DND-41 (cell line): Measurements from ENCODE around the gene PI4KA.
"Not testable (repeated sequence)": the region's sequence is repeated elsewhere in the genome, so short reads cannot be mapped to it uniquely, and the experiment has no call there.

Experiments
- ATAC-seq: fragments of 200-7000 bp; cut with Tn5 transposase; 3 replicates; pipeline ENCODE4 v1.9.1; 2021; ENCODE audit warnings: low read depth; ENCODE audit not compliant: insufficient read depth
- DNase-seq: peaks from one replicate; pipeline ENCODE4 v3.0.0-alpha.2; 2020
- H2AFZ ChIP-seq: 2 replicates; pipeline ENCODE4 v1.6.0; 2012; ENCODE audit warnings: low read depth, low read length
- H3K27ac ChIP-seq: 2 replicates; pipeline ENCODE4 v1.5.1; 2012; ENCODE audit warnings: low read length, inconsistent platforms
- H3K27me3 ChIP-seq: fragments of 200-600 bp; sonication (generic); 2 replicates; pipeline ENCODE4 v1.6.0; 2012; ENCODE audit warnings: low read length, mild to moderate bottlenecking, inconsistent platforms; ENCODE audit not compliant: insufficient read depth, poor library complexity
- H3K36me3 ChIP-seq: 2 replicates; pipeline ENCODE4 v1.5.1; 2012; ENCODE audit warnings: low read length, inconsistent platforms; ENCODE audit not compliant: insufficient read depth
- H3K4me1 ChIP-seq: 2 replicates; pipeline ENCODE4 v1.5.1; 2012; ENCODE audit warnings: mild to moderate bottlenecking, low read length; ENCODE audit not compliant: insufficient read depth
- H3K4me2 ChIP-seq: 2 replicates; pipeline ENCODE4 v1.6.0; 2012; ENCODE audit warnings: mild to moderate bottlenecking, moderate library complexity, low read length, inconsistent platforms; ENCODE audit not compliant: insufficient read depth
- H3K4me3 ChIP-seq, 2 experiments: fragments of 200-600 bp in 1 of 2; shearing (Covaris generic) in 1 of 2; 2 replicates each; pipeline ENCODE4 v1.5.1; 2012 to 2016; ENCODE audit warnings: inconsistent platforms in 2 of 2, low read length in 2 of 2, mild to moderate bottlenecking in 2 of 2, low read depth in 1 of 2, moderate library complexity in 1 of 2
- H3K79me2 ChIP-seq: 2 replicates; pipeline ENCODE4 v1.6.0; 2012; ENCODE audit warnings: low read length, inconsistent platforms; ENCODE audit not compliant: insufficient read depth
- H3K9ac ChIP-seq: 2 replicates; pipeline ENCODE4 v1.6.0; 2012; ENCODE audit warnings: low read depth, mild to moderate bottlenecking, inconsistent platforms, low read length, moderate library complexity
- H3K9me3 ChIP-seq: 2 replicates; pipeline ENCODE4 v1.5.1; 2012; ENCODE audit warnings: low read length, moderate library complexity, mild to moderate bottlenecking, inconsistent platforms; ENCODE audit not compliant: insufficient read depth, severe bottlenecking
- H4K20me1 ChIP-seq: 2 replicates; pipeline ENCODE4 v1.6.0; 2012; ENCODE audit warnings: low read length; ENCODE audit not compliant: insufficient read depth

The PI4KA gene

GRCh38 chr22:20717213-20717866 lies 141.3 kb downstream of the PI4KA start:
- H3K4me1 ChIP-seq, H3K79me2 ChIP-seq, H3K27ac ChIP-seq, H3K9ac ChIP-seq, H3K4me2 ChIP-seq, ATAC-seq, H2AFZ ChIP-seq, DNase-seq, H3K9me3 ChIP-seq, H3K27me3 ChIP-seq, H3K4me3 ChIP-seq, H4K20me1 ChIP-seq: not testable (repeated sequence)
- H3K36me3 ChIP-seq: peaks cover 26% of the 10 kb centered on the region

GRCh38 chr22:20713116-20713515 lies 145.5 kb downstream of the PI4KA start:
- H3K27me3 ChIP-seq, H4K20me1 ChIP-seq, H3K9ac ChIP-seq, ATAC-seq, H3K4me3 ChIP-seq, H3K27ac ChIP-seq, H3K4me1 ChIP-seq, H2AFZ ChIP-seq, H3K4me2 ChIP-seq, H3K9me3 ChIP-seq, DNase-seq, H3K79me2 ChIP-seq: not testable (repeated sequence)
- H3K36me3 ChIP-seq: peaks cover 24% of the 10 kb centered on the region

GRCh38 chr22:20709966-20710365 lies 148.6 kb downstream of the PI4KA start:
- not testable (repeated sequence) for H3K79me2 ChIP-seq, H2AFZ ChIP-seq, H4K20me1 ChIP-seq, DNase-seq, H3K9me3 ChIP-seq, H3K27ac ChIP-seq, H3K27me3 ChIP-seq, H3K9ac ChIP-seq, H3K4me3 ChIP-seq, H3K4me2 ChIP-seq, ATAC-seq, H3K4me1 ChIP-seq
- peaks cover 23% of the 10 kb centered on the region for H3K36me3 ChIP-seq

GRCh38 chr22:20707549-20708118 lies 151.0 kb downstream of the PI4KA start:
- H3K36me3 ChIP-seq: peaks cover 12% of the 10 kb centered on the region
- H3K27me3 ChIP-seq, H3K4me3 ChIP-seq, H3K27ac ChIP-seq, H3K79me2 ChIP-seq, ATAC-seq, H3K4me1 ChIP-seq, H2AFZ ChIP-seq, H3K9me3 ChIP-seq, H3K9ac ChIP-seq, H3K4me2 ChIP-seq, H4K20me1 ChIP-seq, DNase-seq: not testable (repeated sequence)

GRCh38 chr22:20703816-20704609 lies 154.6 kb downstream of the PI4KA start:
- H2AFZ ChIP-seq, H3K36me3 ChIP-seq, ATAC-seq, H4K20me1 ChIP-seq, H3K9me3 ChIP-seq, H3K79me2 ChIP-seq, DNase-seq, H3K4me3 ChIP-seq, H3K9ac ChIP-seq, H3K27ac ChIP-seq, H3K27me3 ChIP-seq, H3K4me1 ChIP-seq: not testable (repeated sequence)
- H3K4me2 ChIP-seq: peak overlapping the region; percentile 93

- H3K79me2 ChIP-seq, H2AFZ ChIP-seq, H3K27ac ChIP-seq, H3K9me3 ChIP-seq, H4K20me1 ChIP-seq, H3K9ac ChIP-seq, H3K27me3 ChIP-seq, DNase-seq, H3K36me3 ChIP-seq, H3K4me1 ChIP-seq: not testable (repeated sequence)
- peak; percentile 5; the same call in 2 of the 3 replicates for ATAC-seq
- peak overlapping the region; percentile 93 for H3K4me2 ChIP-seq
- H3K4me3 ChIP-seq: peak overlapping the region in 1 of 2 experiments; percentile 82; a peak in 2 of 4 replicates
Measured at GRCh38 chr22:20703414-20703806, 155.2 kb downstream of the PI4KA start.

- not testable (repeated sequence) for H3K79me2 ChIP-seq, H3K27me3 ChIP-seq, H3K4me1 ChIP-seq, H3K9me3 ChIP-seq, H3K36me3 ChIP-seq, H3K27ac ChIP-seq, H4K20me1 ChIP-seq
- Histone ChIP-seq H2AFZ (peak overlapping the region; percentile 86), H3K9ac (peak overlapping the region; percentile 50), H3K4me3 (peak overlapping the region; percentile 17 to 82; a peak in 3 of 4 replicates), H3K4me2 (peak overlapping the region; percentile 93)
- ATAC-seq: peak; percentile 87
- DNase-seq: peak; percentile 93
Measured at GRCh38 chr22:20702546-20703413, 155.8 kb downstream of the PI4KA start.
